MG63 (cell line): Measurements from ENCODE around the gene ELAVL2. TPM values are rescaled to one million over a fixed set of nuclear protein-coding genes. Genes with fewer than 3 reads are reported as not detected.

Experiments used
- DNase-seq: peaks from one replicate; pipeline ENCODE4 v3.0.0-alpha.2; 2020
- H3K27me3 ChIP-seq: fragments of 250-450 bp; sonication (Bioruptor Pico); 2 replicates; pipeline ENCODE4 v1.5.1; 2020; ENCODE audit warnings: mild to moderate bottlenecking, moderate library complexity
- H3K36me3 ChIP-seq: fragments of 250-450 bp; sonication (Bioruptor Pico); 2 replicates; pipeline ENCODE4 v1.5.1; 2020; ENCODE audit warnings: mild to moderate bottlenecking, moderate library complexity
- H3K4me3 ChIP-seq: fragments of 250-450 bp; sonication (Bioruptor Pico); 2 replicates; pipeline ENCODE4 v1.5.1; 2020; ENCODE audit warnings: mild to moderate bottlenecking, moderate library complexity
- H3K9me3 ChIP-seq: fragments of 250-450 bp; sonication (Bioruptor Pico); 2 replicates; pipeline ENCODE4 v1.5.1; 2020; ENCODE audit warnings: mild to moderate bottlenecking, moderate library complexity
- total RNA-seq: library from RNA; depleted of rRNA; stranded (reverse); fragments of >200 nt; shearing (Covaris generic); gene quantifications from 2 replicates; pipeline ENCODE4 v1.2.3, GENCODE V29; 2014; ENCODE audit warnings: low replicate concordance; rRNA removed

The ELAVL2 gene
- not detected in 2 replicates for total RNA-seq

GRCh38 chr9:23826120-23826629, at the start of gene ELAVL2:
Gene ELAVL2, minus strand, starts transcription at chr9:23826240. Its CDS starts 64,006 bp downstream, at chr9:23762234.
- Histone ChIP-seq H3K9me3 (no peaks in the 10 kb centered on the region), H3K4me3 (no peak within 1 kb of the TSS)
- no peak for DNase-seq

GRCh38 chr9:23858234-23858633, 32.2 kb upstream of the ELAVL2 start:
- H3K27me3 ChIP-seq, result no peaks in the 10 kb centered on the region
- no peak overlapping the region for H3K4me3 ChIP-seq
- no peaks in the 10 kb centered on the region for H3K36me3 ChIP-seq
- H3K9me3 ChIP-seq, result no peaks in the 10 kb centered on the region
- no peak for DNase-seq

More at GRCh38 chr9:23826120-23826629, at the start of gene ELAVL2:
- Histone ChIP-seq H3K27me3 (no peaks in the 10 kb centered on the region), H3K36me3 (no peaks in the 10 kb centered on the region)

GRCh38 chr9:23855873-23856604, 30.0 kb upstream of the ELAVL2 start:
- H3K9me3 ChIP-seq, result no peaks in the 10 kb centered on the region
- DNase-seq, result no peak
- H3K4me3 ChIP-seq, result no peak overlapping the region
- H3K36me3 ChIP-seq, result no peaks in the 10 kb centered on the region
- no peaks in the 10 kb centered on the region for H3K27me3 ChIP-seq

- no peak for DNase-seq
- Histone ChIP-seq H3K4me3 (no peak overlapping the region), H3K9me3 (no peaks in the 10 kb centered on the region), H3K27me3 (no peaks in the 10 kb centered on the region), H3K36me3 (no peaks in the 10 kb centered on the region)
These were observed 24.9 kb upstream of the ELAVL2 start for GRCh38 chr9:23850690-23851629.

GRCh38 chr9:23850242-23850689, 24.2 kb upstream of the ELAVL2 start:
- no peak overlapping the region for H3K4me3 ChIP-seq
- DNase-seq, result no peak
- H3K27me3 ChIP-seq, result no peaks in the 10 kb centered on the region
- H3K9me3 ChIP-seq, result no peaks in the 10 kb centered on the region
- H3K36me3 ChIP-seq, result no peaks in the 10 kb centered on the region

- Histone ChIP-seq H3K4me3 (no peak overlapping the region), H3K27me3 (no peaks in the 10 kb centered on the region), H3K36me3 (no peaks in the 10 kb centered on the region), H3K9me3 (no peaks in the 10 kb centered on the region)
- DNase-seq, result no peak
These were observed 23.5 kb upstream of the ELAVL2 start for GRCh38 chr9:23849379-23850035.

GRCh38 chr9:23842565-23843129, 16.6 kb upstream of the ELAVL2 start:
- Histone ChIP-seq H3K4me3 (no peak overlapping the region), H3K9me3 (no peaks in the 10 kb centered on the region), H3K36me3 (no peaks in the 10 kb centered on the region), H3K27me3 (no peaks in the 10 kb centered on the region)
- no peak for DNase-seq

- no peaks in the 10 kb centered on the region for H3K9me3 ChIP-seq
- no peaks in the 10 kb centered on the region for H3K36me3 ChIP-seq
- no peaks in the 10 kb centered on the region for H3K27me3 ChIP-seq
- no peak overlapping the region for H3K4me3 ChIP-seq
- no peak for DNase-seq
These were observed 15.3 kb upstream of the ELAVL2 start for GRCh38 chr9:23841304-23841703.

- no peaks in the 10 kb centered on the region for H3K36me3 ChIP-seq
- no peaks in the 10 kb centered on the region for H3K27me3 ChIP-seq
These were observed 11.0 kb upstream of the ELAVL2 start for GRCh38 chr9:23837038-23837437.

GRCh38 chr9:23830929-23831730, 5.1 kb upstream of the ELAVL2 start:
- H3K36me3 ChIP-seq, result no peaks in the 10 kb centered on the region
- no peak overlapping the region for H3K4me3 ChIP-seq
- DNase-seq, result no peak
- no peaks in the 10 kb centered on the region for H3K27me3 ChIP-seq
- no peaks in the 10 kb centered on the region for H3K9me3 ChIP-seq

More at GRCh38 chr9:23837038-23837437, 11.0 kb upstream of the ELAVL2 start:
- DNase-seq, result no peak
- H3K9me3 ChIP-seq, result no peaks in the 10 kb centered on the region
- no peak overlapping the region for H3K4me3 ChIP-seq

GRCh38 chr9:23830476-23830805, 4.4 kb upstream of the ELAVL2 start:
- H3K36me3 ChIP-seq, result no peaks in the 10 kb centered on the region
- H3K9me3 ChIP-seq, result no peaks in the 10 kb centered on the region
- no peak for DNase-seq
- H3K4me3 ChIP-seq, result no peak overlapping the region
- no peaks in the 10 kb centered on the region for H3K27me3 ChIP-seq

- no peaks in the 10 kb centered on the region for H3K9me3 ChIP-seq
- H3K4me3 ChIP-seq, result no peak overlapping the region
- no peak for DNase-seq
These were observed 3.8 kb upstream of the ELAVL2 start for GRCh38 chr9:23829580-23830475.

GRCh38 chr9:23825700-23826099, 340 bp downstream of the ELAVL2 start:
- Histone ChIP-seq H3K9me3 (no peaks in the 10 kb centered on the region), H3K27me3 (no peaks in the 10 kb centered on the region), H3K36me3 (no peaks in the 10 kb centered on the region), H3K4me3 (no peak overlapping the region)
- no peak for DNase-seq

More at GRCh38 chr9:23829580-23830475, 3.8 kb upstream of the ELAVL2 start:
- Histone ChIP-seq H3K27me3 (no peaks in the 10 kb centered on the region), H3K36me3 (no peaks in the 10 kb centered on the region)

- no peak overlapping the region for H3K4me3 ChIP-seq
- H3K27me3 ChIP-seq, result no peaks in the 10 kb centered on the region
- no peak for DNase-seq
These were observed 1.0 kb downstream of the ELAVL2 start for GRCh38 chr9:23824830-23825591.

More at GRCh38 chr9:23824830-23825591, 1.0 kb downstream of the ELAVL2 start:
- Histone ChIP-seq H3K36me3 (no peaks in the 10 kb centered on the region), H3K9me3 (no peaks in the 10 kb centered on the region)
